ENCODE data around the gene TMEM187.

DNA sequence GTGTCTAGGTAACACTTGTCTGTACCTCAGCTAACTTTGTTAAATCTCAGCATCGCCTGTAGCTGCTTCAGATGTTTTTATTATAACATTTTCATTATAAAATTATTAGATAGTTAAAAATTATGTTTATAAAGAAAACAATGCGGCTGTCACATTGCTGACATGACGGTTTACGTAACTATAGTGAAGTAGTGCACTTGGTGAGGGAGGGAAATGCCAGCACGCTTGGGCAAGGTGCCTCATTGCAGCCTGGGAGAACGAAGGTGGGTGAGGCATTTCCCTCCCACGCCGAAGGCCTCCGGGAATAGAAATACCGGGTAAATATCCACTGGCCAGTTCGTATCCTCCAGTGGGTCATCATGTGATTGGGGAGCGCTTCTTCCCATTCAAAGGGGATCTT lies 15.9 kb downstream of the TMEM187 start:
- TF ChIP-seq, protein P1, sequence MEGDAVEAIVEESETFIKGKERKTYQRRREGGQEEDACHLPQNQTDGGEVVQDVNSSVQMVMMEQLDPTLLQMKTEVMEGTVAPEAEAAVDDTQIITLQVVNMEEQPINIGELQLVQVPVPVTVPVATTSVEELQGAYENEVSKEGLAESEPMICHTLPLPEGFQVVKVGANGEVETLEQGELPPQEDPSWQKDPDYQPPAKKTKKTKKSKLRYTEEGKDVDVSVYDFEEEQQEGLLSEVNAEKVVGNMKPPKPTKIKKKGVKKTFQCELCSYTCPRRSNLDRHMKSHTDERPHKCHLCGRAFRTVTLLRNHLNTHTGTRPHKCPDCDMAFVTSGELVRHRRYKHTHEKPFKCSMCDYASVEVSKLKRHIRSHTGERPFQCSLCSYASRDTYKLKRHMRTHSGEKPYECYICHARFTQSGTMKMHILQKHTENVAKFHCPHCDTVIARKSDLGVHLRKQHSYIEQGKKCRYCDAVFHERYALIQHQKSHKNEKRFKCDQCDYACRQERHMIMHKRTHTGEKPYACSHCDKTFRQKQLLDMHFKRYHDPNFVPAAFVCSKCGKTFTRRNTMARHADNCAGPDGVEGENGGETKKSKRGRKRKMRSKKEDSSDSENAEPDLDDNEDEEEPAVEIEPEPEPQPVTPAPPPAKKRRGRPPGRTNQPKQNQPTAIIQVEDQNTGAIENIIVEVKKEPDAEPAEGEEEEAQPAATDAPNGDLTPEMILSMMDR (IDR thresholded peaks at IDR 0.05; ENCODE audit: extremely low read depth in 1 of 2, insufficient read depth in 1 of 2, low read depth in 1 of 2, low read length in 2 of 2) = no peak
- TF ChIP-seq EZH2 (IDR thresholded peaks at IDR 0.05; ENCODE audit: borderline replicate concordance, low read depth, low read length, severe bottlenecking) = no peak
- TF ChIP-seq POLR2A (IDR thresholded peaks at IDR 0.05; ENCODE audit: low read depth, low read length) = no peak

Measured in endothelial cell of umbilical vein (primary cell).